ENCODE data around the gene BCL7C.

DNA sequence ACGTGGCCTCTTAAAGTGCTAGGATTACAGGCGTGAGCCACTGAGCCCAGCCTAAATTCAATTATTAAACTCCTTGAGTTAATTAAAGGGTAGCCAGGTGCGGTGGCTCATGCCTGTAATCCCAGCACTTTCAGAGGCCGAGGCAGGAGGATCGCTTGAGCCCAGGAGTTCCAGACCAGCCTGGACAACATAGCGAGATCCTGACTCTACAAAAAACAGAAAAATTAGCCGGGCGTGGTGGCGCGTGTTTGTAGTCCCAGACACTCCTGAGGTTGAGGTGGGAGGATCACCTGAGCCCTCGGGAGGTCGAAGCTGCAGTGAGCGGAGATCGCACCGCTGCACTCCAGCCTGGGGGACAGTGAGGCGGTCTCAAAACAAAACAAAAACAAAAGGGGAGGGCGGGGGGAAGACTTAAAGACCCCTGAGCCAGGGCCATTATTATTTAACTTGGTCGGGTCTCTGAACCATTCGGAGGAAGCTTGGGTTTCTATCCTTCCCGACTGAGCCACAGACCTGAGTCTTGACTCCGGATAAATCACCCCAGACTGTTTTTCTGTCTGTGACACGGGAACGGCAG, 19.5 kb downstream of the BCL7C start:
- TF ChIP-seq, protein P1, sequence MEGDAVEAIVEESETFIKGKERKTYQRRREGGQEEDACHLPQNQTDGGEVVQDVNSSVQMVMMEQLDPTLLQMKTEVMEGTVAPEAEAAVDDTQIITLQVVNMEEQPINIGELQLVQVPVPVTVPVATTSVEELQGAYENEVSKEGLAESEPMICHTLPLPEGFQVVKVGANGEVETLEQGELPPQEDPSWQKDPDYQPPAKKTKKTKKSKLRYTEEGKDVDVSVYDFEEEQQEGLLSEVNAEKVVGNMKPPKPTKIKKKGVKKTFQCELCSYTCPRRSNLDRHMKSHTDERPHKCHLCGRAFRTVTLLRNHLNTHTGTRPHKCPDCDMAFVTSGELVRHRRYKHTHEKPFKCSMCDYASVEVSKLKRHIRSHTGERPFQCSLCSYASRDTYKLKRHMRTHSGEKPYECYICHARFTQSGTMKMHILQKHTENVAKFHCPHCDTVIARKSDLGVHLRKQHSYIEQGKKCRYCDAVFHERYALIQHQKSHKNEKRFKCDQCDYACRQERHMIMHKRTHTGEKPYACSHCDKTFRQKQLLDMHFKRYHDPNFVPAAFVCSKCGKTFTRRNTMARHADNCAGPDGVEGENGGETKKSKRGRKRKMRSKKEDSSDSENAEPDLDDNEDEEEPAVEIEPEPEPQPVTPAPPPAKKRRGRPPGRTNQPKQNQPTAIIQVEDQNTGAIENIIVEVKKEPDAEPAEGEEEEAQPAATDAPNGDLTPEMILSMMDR (IDR thresholded peaks at IDR 0.05) = no peak
- TF ChIP-seq POLR2A (IDR thresholded peaks at IDR 0.05) = no peak

Measured in testis (tissue), 2 donors.